K562 (cell line): ENCODE results near the gene MESP1. TPM values are rescaled to one million over a fixed set of nuclear protein-coding genes. Genes with fewer than 3 reads are reported as not detected.

Source experiments
- ATAC-seq: fragments of 200-7000 bp; cut with Tn5 transposase; 3 replicates; pipeline ENCODE4 v1.9.1; 2020; ENCODE audit warnings: moderate library complexity
- BruUV-seq: library from RNA; stranded (reverse); fragments of 400-500 nt; replicated peaks from 2 replicates; lab custom pipeline; 2021; lab: Mats Ljungman, UMichigan
- CTCF ChIA-PET: fragments of 300-600 bp; formaldehyde crosslinking; extraction: SDS; loops from one replicate; lab custom pipeline; 2021; ENCODE audit warnings: low intra/inter-chr PET ratio; lab: Yijun Ruan, JAX
- POLR2A ChIA-PET: fragments of 300-600, 350-650 bp; sonication (Branson Sonifier 250); formaldehyde crosslinking; extraction: SDS; loops from one replicate; lab custom pipeline; 2021; ENCODE audit warnings: antibody characterized with exemption, inconsistent platforms; lab: Yijun Ruan, JAX
- DNase-seq, 4 experiments: peaks; one replicate each; pipeline versions ENCODE4 v3.0.0 to v3.0.0-alpha.2; 2011 to 2018; ENCODE audit warnings: low spot score in 3 of 4, mixed read lengths in 3 of 4; ENCODE audit errors: extremely low read depth in 1 of 4
- FAIRE-seq: peaks from 2 replicates; lab custom pipeline; 2011; peaks lifted over from hg19 to GRCh38; lab: Jason Lieb, UNC
- H2AFZ ChIP-seq: 2 replicates; pipeline ENCODE4 v1.6.0; 2011; ENCODE audit warnings: low read depth, low read length, control low read depth, inconsistent platforms
- H3K27ac ChIP-seq: fragments of 200-600 bp; 3 replicates; pipeline ENCODE4 v1.8.0; 2011; ENCODE audit warnings: low read depth, mild to moderate bottlenecking, control low read depth, inconsistent platforms, low read length, moderate library complexity, mixed read lengths; ENCODE audit errors: extremely low read depth
- H3K27me3 ChIP-seq, 2 experiments: fragments of 300-600 bp in 1 of 2; 2 replicates in 1 of 2; 3 replicates in 1 of 2; pipeline versions ENCODE4 v1.6.0 to v1.8.0; 2011; ENCODE audit warnings: inconsistent platforms in 2 of 2, low read length in 2 of 2, mild to moderate bottlenecking in 1 of 2, mixed read lengths in 1 of 2, moderate library complexity in 1 of 2; ENCODE audit not compliant: control insufficient read depth in 2 of 2, insufficient read depth in 2 of 2
- H3K36me3 ChIP-seq: fragments of 300-600 bp; 3 replicates; pipeline ENCODE4 v1.8.0; 2011; ENCODE audit warnings: mild to moderate bottlenecking, low read length, inconsistent platforms; ENCODE audit not compliant: control insufficient read depth, insufficient read depth
- H3K4me1 ChIP-seq, 2 experiments: fragments of 200-600 bp in 1 of 2; replicated peaks in 1 of 2; 2 replicates in 1 of 2; 3 replicates in 1 of 2; pipeline versions ENCODE4 v1.5.1 to v1.8.0; 2011; ENCODE audit warnings: inconsistent platforms in 2 of 2, low read length in 2 of 2, mild to moderate bottlenecking in 1 of 2, mixed read lengths in 1 of 2, moderate library complexity in 1 of 2; ENCODE audit not compliant: control insufficient read depth in 2 of 2, insufficient read depth in 2 of 2
- H3K4me2 ChIP-seq: 2 replicates; pipeline ENCODE4 v1.6.1; 2011; ENCODE audit warnings: low read length, control low read depth, inconsistent platforms, mixed read lengths; ENCODE audit not compliant: insufficient read depth
- H3K4me3 ChIP-seq: fragments of 200-600 bp; sonication (generic), shearing (Covaris generic); 2 replicates; pipeline ENCODE4 v1.5.1; 2016; ENCODE audit warnings: control low read depth, inconsistent platforms
- H3K79me2 ChIP-seq: fragments of 200-600 bp; 3 replicates; pipeline ENCODE4 v1.8.0; 2011; ENCODE audit warnings: low read length, inconsistent platforms; ENCODE audit not compliant: control insufficient read depth, insufficient read depth
- H3K9ac ChIP-seq, 2 experiments: 2 replicates each; pipeline versions ENCODE4 v1.6.0 to v1.6.1; 2011; ENCODE audit warnings: low read depth in 2 of 2, low read length in 2 of 2, control low read depth in 1 of 2, inconsistent platforms in 1 of 2, mild to moderate bottlenecking in 1 of 2, mixed read lengths in 1 of 2; ENCODE audit not compliant: insufficient read depth in 1 of 2
- H3K9me1 ChIP-seq: one replicate; pipeline ENCODE4 v1.6.0; 2011; ENCODE audit warnings: inconsistent platforms, mild to moderate bottlenecking, low read length, moderate library complexity; ENCODE audit not compliant: control insufficient read depth, insufficient read depth
- H3K9me3 ChIP-seq: replicated peaks from 2 replicates; pipeline ENCODE4 v1.5.1; 2011; ENCODE audit warnings: low read depth, low read length, inconsistent platforms; ENCODE audit not compliant: control insufficient read depth, insufficient read depth
- H4K20me1 ChIP-seq: replicated peaks from 2 replicates; pipeline ENCODE4 v1.6.1; 2011; ENCODE audit warnings: low read length, inconsistent platforms, mixed read lengths; ENCODE audit not compliant: control insufficient read depth, insufficient read depth
- COPS2 ChIP-seq: fragments of 450-650 bp; conservative IDR thresholded peaks from 2 replicates; pipeline ENCODE4 v1.6.1; 2016; ENCODE audit warnings: mild to moderate bottlenecking, moderate library complexity
- in situ Hi-C: fragments of 300-500 bp; cut with MboI; formaldehyde crosslinking; loops from 4 replicates; pipeline ENCODE4 v1.15.0; 2018; ENCODE audit warnings: inconsistent platforms, mixed read lengths
- intact Hi-C: fragments of 100-400 bp; cut with micrococcal nuclease; formaldehyde crosslinking; loops from 2 replicates; pipeline ENCODE4 v1.14.2; 2022
- polyA plus RNA-seq, 8 experiments: library from polyadenylated mRNA; depleted of rRNA in 4 of 8; stranded (reverse) in 5 of 8; unstranded in 3 of 8; fragments of >200 nt; fragmentation: Nextera tagmentation in 2 of 8; fragmentation: Illumina TruSeq in 1 of 8; extraction: Ambion mirVana in 2 of 8; extraction: Trizol in 1 of 8; gene quantifications; 2 replicates each; pipeline versions ENCODE4 v1.2.1 to v1.2.3, GENCODE V29; 2011 to 2014; ENCODE audit warnings: inconsistent platforms in 1 of 8, missing spikeins in 1 of 8
- small RNA-seq: library from RNA; depleted of rRNA; stranded (forward); fragments of <200 nt; gene quantifications from one replicate; pipeline ENCODE3, GENCODE V24; 2014
- total RNA-seq, 7 experiments: library from RNA; depleted of rRNA in 6 of 7; stranded (reverse); fragments of >200 nt in 6 of 7; fragmentation: Illumina TruSeq in 2 of 7; extraction: Trizol in 2 of 7; gene quantifications; 2 replicates each; pipeline versions ENCODE4 v1.2.1 to v1.2.3, GENCODE V29; 2011 to 2021; ENCODE audit warnings: low replicate concordance in 1 of 7
- TF ChIP-seq, protein P1 (sequence below), 2 experiments: fragments of 450-650 bp in 1 of 2; sonication (generic) in 1 of 2; formaldehyde crosslinking in 1 of 2; IDR thresholded peaks in 1 of 2; conservative IDR thresholded peaks in 1 of 2; 2 replicates each; pipeline versions ENCODE4 v1.6.1 to v1.8.1; 2016 to 2023; ENCODE audit warnings: mild to moderate bottlenecking in 2 of 2, moderate library complexity in 2 of 2, inconsistent platforms in 1 of 2, missing genetic modification reagents in 1 of 2

The MESP1 gene
- total and polyA plus RNA-seq, 9 of the 15 experiments (the other 6 are each of a cell fraction or from before 2014, with no cell fraction given), result 0.14 to 1.1 (median 0.36) TPM; not detected in 4

DNA sequence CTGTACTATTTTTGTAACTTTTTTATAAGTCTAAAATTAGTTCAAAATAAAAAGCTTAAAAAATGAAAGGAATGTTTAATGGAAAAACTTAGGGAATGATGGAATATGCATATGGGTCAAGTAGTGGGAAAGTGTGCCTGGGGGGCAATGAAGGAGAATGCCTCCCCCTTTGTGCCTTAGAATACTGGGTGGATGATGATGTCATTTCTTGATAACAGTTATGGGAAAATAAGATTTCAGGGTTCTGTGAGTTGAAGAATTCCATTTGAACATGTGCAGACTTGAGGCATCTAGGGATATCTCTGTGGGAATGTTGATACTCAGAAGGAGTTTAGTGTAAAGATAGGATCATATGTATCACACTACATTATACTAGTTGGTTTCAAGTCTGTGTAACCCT, 46.6 kb downstream of the MESP1 start:
- FAIRE-seq, result no peak
- POLR2A ChIA-PET, result no interaction called here
- CTCF ChIA-PET, result no interaction called here

More for the DNA sequence above, 46.6 kb downstream of the MESP1 start:
- Histone ChIP-seq H4K20me1 (no peaks in the 10 kb centered on the region), H2AFZ (no peak overlapping the region), H3K9me3 (no peaks in the 10 kb centered on the region), H3K27ac (no peak overlapping the region), H3K27me3 (peaks cover 17 to 28% of the 10 kb centered on the region in 2 experiments; a peak in 4 of 5 replicates), H3K9ac (no peak overlapping the region)
- intact Hi-C loops, result no loop called here
- BruUV-seq, result no TSS peak
- no peak for TF ChIP-seq COPS2
- TF ChIP-seq, protein P1, sequence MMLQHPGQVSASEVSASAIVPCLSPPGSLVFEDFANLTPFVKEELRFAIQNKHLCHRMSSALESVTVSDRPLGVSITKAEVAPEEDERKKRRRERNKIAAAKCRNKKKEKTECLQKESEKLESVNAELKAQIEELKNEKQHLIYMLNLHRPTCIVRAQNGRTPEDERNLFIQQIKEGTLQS (IDR thresholded peaks at IDR 0.05), result peak; percentile 38
- TF ChIP-seq, protein P1 (CRISPR knock-in tag; conservative IDR thresholded peaks at IDR 0.05), result no peak
- TF ChIP-seq, all 486 proteins: peak for 1
- no peaks in the 10 kb centered on the region for H3K79me2 ChIP-seq
- H3K4me2 ChIP-seq, result no peak overlapping the region
- no peak overlapping the region for H3K4me3 ChIP-seq
- no peaks in the 10 kb centered on the region for H3K9me1 ChIP-seq
- in situ Hi-C loops, result no loop called here
- no peaks in the 10 kb centered on the region for H3K4me1 ChIP-seq
- no peaks in the 10 kb centered on the region for H3K36me3 ChIP-seq
- ATAC-seq (no peak), DNase-seq (no peak)

Small RNA genes within 50 kb of the gene (small RNA-seq; reads per million reads assigned to genes)
- gene RNU6-132P, result not detected

Other genes with a start within 250 kb of the MESP1 start
Only the 7 nearest of the 9 such genes appear.
- gene KIF7, start 95.8 kb downstream of the MESP1 start, total RNA-seq (2014; rRNA removed), result 1.6 and 2.0 TPM in 2 replicates
- gene KIF7, start 95.8 kb downstream of the MESP1 start, total RNA-seq (2014; rRNA removed; fragmentation: Illumina TruSeq; extraction: Trizol), result 0.15 and 0.35 TPM in 2 replicates
- gene KIF7, start 95.8 kb downstream of the MESP1 start, total RNA-seq (2015; rRNA removed; fragmentation: Illumina TruSeq; extraction: Trizol), result 0.58 and 0.64 TPM in 2 replicates
- gene KIF7, start 95.8 kb downstream of the MESP1 start, total RNA-seq (2021), result 1.7 and 1.8 TPM in 2 replicates
- gene KIF7, start 95.8 kb downstream of the MESP1 start, polyA plus RNA-seq (2011; rRNA removed), result 1.3 and 1.7 TPM in 2 replicates
- gene KIF7, start 95.8 kb downstream of the MESP1 start, polyA plus RNA-seq (2014; fragmentation: Illumina TruSeq; extraction: Trizol), result 0.49 and 0.69 TPM in 2 replicates
- under 1 TPM; 0.04 to 0.06 TPM for gene KIF7, start 95.8 kb downstream of the MESP1 start, polyA plus RNA-seq (2014; fragmentation: Nextera tagmentation; extraction: Ambion mirVana)
- 1.9 and 3.1 TPM in 2 replicates for gene KIF7, start 95.8 kb downstream of the MESP1 start, polyA plus RNA-seq (2014; rRNA removed)
- not detected in 2 replicates for gene PLIN1, start 71.9 kb downstream of the MESP1 start, total RNA-seq (2014; rRNA removed)
- not detected in 2 replicates for gene PLIN1, start 71.9 kb downstream of the MESP1 start, total RNA-seq (2014; rRNA removed; fragmentation: Illumina TruSeq; extraction: Trizol)
- not detected in 2 replicates for gene PLIN1, start 71.9 kb downstream of the MESP1 start, total RNA-seq (2015; rRNA removed; fragmentation: Illumina TruSeq; extraction: Trizol)
- not detected in 2 replicates for gene PLIN1, start 71.9 kb downstream of the MESP1 start, total RNA-seq (2021)
- not detected in 2 replicates for gene PLIN1, start 71.9 kb downstream of the MESP1 start, polyA plus RNA-seq (2011; rRNA removed)
- not detected in 2 replicates for gene PLIN1, start 71.9 kb downstream of the MESP1 start, polyA plus RNA-seq (2014; fragmentation: Illumina TruSeq; extraction: Trizol)
- not detected for gene PLIN1, start 71.9 kb downstream of the MESP1 start, polyA plus RNA-seq (2014; fragmentation: Nextera tagmentation; extraction: Ambion mirVana)
- gene PLIN1, start 71.9 kb downstream of the MESP1 start, polyA plus RNA-seq (2014; rRNA removed), result not detected in 2 replicates
- not detected in 2 replicates for gene PEX11A, start 60.5 kb downstream of the MESP1 start, total RNA-seq (2014; rRNA removed)
- gene PEX11A, start 60.5 kb downstream of the MESP1 start, total RNA-seq (2014; rRNA removed; fragmentation: Illumina TruSeq; extraction: Trizol), result not detected in 2 replicates
- gene PEX11A, start 60.5 kb downstream of the MESP1 start, total RNA-seq (2015; rRNA removed; fragmentation: Illumina TruSeq; extraction: Trizol), result not detected in 2 replicates
- not detected in 2 replicates for gene PEX11A, start 60.5 kb downstream of the MESP1 start, total RNA-seq (2021)
- not detected in 2 replicates for gene PEX11A, start 60.5 kb downstream of the MESP1 start, polyA plus RNA-seq (2011; rRNA removed)
- gene PEX11A, start 60.5 kb downstream of the MESP1 start, polyA plus RNA-seq (2014; fragmentation: Illumina TruSeq; extraction: Trizol), result not detected in 2 replicates
- gene PEX11A, start 60.5 kb downstream of the MESP1 start, polyA plus RNA-seq (2014; fragmentation: Nextera tagmentation; extraction: Ambion mirVana), result not detected
- not detected in 2 replicates for gene PEX11A, start 60.5 kb downstream of the MESP1 start, polyA plus RNA-seq (2014; rRNA removed)
- gene WDR93, start 60.4 kb downstream of the MESP1 start, total RNA-seq (2014; rRNA removed), result not detected in 2 replicates
- gene WDR93, start 60.4 kb downstream of the MESP1 start, total RNA-seq (2014; rRNA removed; fragmentation: Illumina TruSeq; extraction: Trizol), result not detected in 2 replicates
- gene WDR93, start 60.4 kb downstream of the MESP1 start, total RNA-seq (2015; rRNA removed; fragmentation: Illumina TruSeq; extraction: Trizol), result not detected in 2 replicates
- gene WDR93, start 60.4 kb downstream of the MESP1 start, total RNA-seq (2021), result not detected in 2 replicates
- gene WDR93, start 60.4 kb downstream of the MESP1 start, polyA plus RNA-seq (2011; rRNA removed), result not detected in 2 replicates
- gene WDR93, start 60.4 kb downstream of the MESP1 start, polyA plus RNA-seq (2014; fragmentation: Illumina TruSeq; extraction: Trizol), result not detected in 2 replicates
- not detected for gene WDR93, start 60.4 kb downstream of the MESP1 start, polyA plus RNA-seq (2014; fragmentation: Nextera tagmentation; extraction: Ambion mirVana)
- not detected in 2 replicates for gene WDR93, start 60.4 kb downstream of the MESP1 start, polyA plus RNA-seq (2014; rRNA removed)
- 0.82 and 1.1 TPM in 2 replicates for gene MESP2, start 25.1 kb upstream of the MESP1 start, total RNA-seq (2014; rRNA removed)
- gene MESP2, start 25.1 kb upstream of the MESP1 start, total RNA-seq (2014; rRNA removed; fragmentation: Illumina TruSeq; extraction: Trizol), result 0.41 and 0.51 TPM in 2 replicates
- gene MESP2, start 25.1 kb upstream of the MESP1 start, total RNA-seq (2015; rRNA removed; fragmentation: Illumina TruSeq; extraction: Trizol), result 0.29 and 0.45 TPM in 2 replicates
- gene MESP2, start 25.1 kb upstream of the MESP1 start, total RNA-seq (2021), result 0.47 and 0.66 TPM in 2 replicates
- 0.08 and 0.14 TPM in 2 replicates for gene MESP2, start 25.1 kb upstream of the MESP1 start, polyA plus RNA-seq (2011; rRNA removed)
- gene MESP2, start 25.1 kb upstream of the MESP1 start, polyA plus RNA-seq (2014; fragmentation: Illumina TruSeq; extraction: Trizol), result 0.55 and 0.70 TPM in 2 replicates
- gene MESP2, start 25.1 kb upstream of the MESP1 start, polyA plus RNA-seq (2014; fragmentation: Nextera tagmentation; extraction: Ambion mirVana), result under 1 TPM; 0.11 to 0.13 TPM
- gene MESP2, start 25.1 kb upstream of the MESP1 start, polyA plus RNA-seq (2014; rRNA removed), result 0.37 and 0.47 TPM in 2 replicates
- 1.0 and 1.8 TPM in 2 replicates for gene ANPEP, start 63.6 kb upstream of the MESP1 start, total RNA-seq (2014; rRNA removed)
- gene ANPEP, start 63.6 kb upstream of the MESP1 start, total RNA-seq (2014; rRNA removed; fragmentation: Illumina TruSeq; extraction: Trizol), result 1.1 and 1.3 TPM in 2 replicates
- 2.5 and 2.6 TPM in 2 replicates for gene ANPEP, start 63.6 kb upstream of the MESP1 start, total RNA-seq (2015; rRNA removed; fragmentation: Illumina TruSeq; extraction: Trizol)
- gene ANPEP, start 63.6 kb upstream of the MESP1 start, total RNA-seq (2021), result 4.8 and 5.7 TPM in 2 replicates
- gene ANPEP, start 63.6 kb upstream of the MESP1 start, polyA plus RNA-seq (2011; rRNA removed), result 0.43 and 2.0 TPM in 2 replicates
- gene ANPEP, start 63.6 kb upstream of the MESP1 start, polyA plus RNA-seq (2014; fragmentation: Illumina TruSeq; extraction: Trizol), result 4.0 and 4.2 TPM in 2 replicates
- under 1 TPM; 0.23 to 0.27 TPM for gene ANPEP, start 63.6 kb upstream of the MESP1 start, polyA plus RNA-seq (2014; fragmentation: Nextera tagmentation; extraction: Ambion mirVana)
- 4.7 and 8.9 TPM in 2 replicates for gene ANPEP, start 63.6 kb upstream of the MESP1 start, polyA plus RNA-seq (2014; rRNA removed)
- gene AP3S2, start 142.7 kb upstream of the MESP1 start, total RNA-seq (2014; rRNA removed), result 18.7 and 39.5 TPM in 2 replicates
- 54.1 and 60.8 TPM in 2 replicates for gene AP3S2, start 142.7 kb upstream of the MESP1 start, total RNA-seq (2014; rRNA removed; fragmentation: Illumina TruSeq; extraction: Trizol)
- 47.2 and 50.0 TPM in 2 replicates for gene AP3S2, start 142.7 kb upstream of the MESP1 start, total RNA-seq (2015; rRNA removed; fragmentation: Illumina TruSeq; extraction: Trizol)
- gene AP3S2, start 142.7 kb upstream of the MESP1 start, total RNA-seq (2021), result 25.0 and 25.8 TPM in 2 replicates
- 23.4 and 37.4 TPM in 2 replicates for gene AP3S2, start 142.7 kb upstream of the MESP1 start, polyA plus RNA-seq (2011; rRNA removed)
- gene AP3S2, start 142.7 kb upstream of the MESP1 start, polyA plus RNA-seq (2014; fragmentation: Illumina TruSeq; extraction: Trizol), result 31.0 and 34.4 TPM in 2 replicates
- 10 to 100 TPM; 16.4 to 20.1 TPM for gene AP3S2, start 142.7 kb upstream of the MESP1 start, polyA plus RNA-seq (2014; fragmentation: Nextera tagmentation; extraction: Ambion mirVana)
- 26.7 and 49.4 TPM in 2 replicates for gene AP3S2, start 142.7 kb upstream of the MESP1 start, polyA plus RNA-seq (2014; rRNA removed)